Measurements from ENCODE around the gene HIKESHI. TPM values are rescaled to one million over a fixed set of nuclear protein-coding genes. Genes with fewer than 3 reads are reported as not detected.
A peak's percentile ranks its signal among the peaks of the same experiment; 100 is the strongest.
"Not testable (repeated sequence)": the region's sequence is repeated elsewhere in the genome, so short reads cannot be mapped to it uniquely, and the experiment has no call there.

The HIKESHI gene
- total RNA-seq = 25.8 TPM

- peak; percentile 98 for DNase-seq (ENCODE audit: low spot score)
Measured at GRCh38 chr11:86302092-86302793, at the start of gene HIKESHI. Gene HIKESHI (plus strand): TSS chr11:86302240. CDS start chr11:86302449, 209 bp downstream.

GRCh38 chr11:86255896-86256295 is 46.1 kb upstream of the HIKESHI start:
- no peak for DNase-seq (ENCODE audit: low spot score)

- DNase-seq (ENCODE audit: low spot score) = no peak
Measured at GRCh38 chr11:86256608-86257007, 45.4 kb upstream of the HIKESHI start.

- no peak for DNase-seq (ENCODE audit: low spot score)
Measured at GRCh38 chr11:86257446-86257845, 44.6 kb upstream of the HIKESHI start.

- DNase-seq (ENCODE audit: low spot score) = no peak
Measured at GRCh38 chr11:86259730-86260129, 42.3 kb upstream of the HIKESHI start.

- DNase-seq (ENCODE audit: low spot score) = no peak
Measured at GRCh38 chr11:86261328-86261727, 40.7 kb upstream of the HIKESHI start.

GRCh38 chr11:86262387-86262786 is 39.7 kb upstream of the HIKESHI start:
- no peak for DNase-seq (ENCODE audit: low spot score)

- DNase-seq (ENCODE audit: low spot score) = no peak
Measured at GRCh38 chr11:86264649-86265048, 37.4 kb upstream of the HIKESHI start.

- no peak for DNase-seq (ENCODE audit: low spot score)
Measured at GRCh38 chr11:86265194-86265593, 36.8 kb upstream of the HIKESHI start.

GRCh38 chr11:86269645-86270044 is 32.4 kb upstream of the HIKESHI start:
- DNase-seq (ENCODE audit: low spot score) = no peak

- DNase-seq (ENCODE audit: low spot score) = no peak
Measured at GRCh38 chr11:86274503-86274902, 27.5 kb upstream of the HIKESHI start.

- no peak for DNase-seq (ENCODE audit: low spot score)
Measured at GRCh38 chr11:86274999-86275398, 27.0 kb upstream of the HIKESHI start.

GRCh38 chr11:86275493-86276370 is 26.3 kb upstream of the HIKESHI start:
- DNase-seq (ENCODE audit: low spot score) = no peak

- DNase-seq (ENCODE audit: low spot score) = no peak
Measured at GRCh38 chr11:86277741-86278140, 24.3 kb upstream of the HIKESHI start.

- DNase-seq (ENCODE audit: low spot score) = no peak
Measured at GRCh38 chr11:86278226-86278625, 23.8 kb upstream of the HIKESHI start.

GRCh38 chr11:86279747-86280146 is 22.3 kb upstream of the HIKESHI start:
- DNase-seq (ENCODE audit: low spot score) = no peak

- DNase-seq (ENCODE audit: low spot score) = no peak
Measured at GRCh38 chr11:86287468-86287796, 14.6 kb upstream of the HIKESHI start.

- no peak for DNase-seq (ENCODE audit: low spot score)
Measured at GRCh38 chr11:86288776-86289507, 13.1 kb upstream of the HIKESHI start.

- not testable (repeated sequence) for DNase-seq (ENCODE audit: low spot score)
Measured at GRCh38 chr11:86289508-86290280, 12.3 kb upstream of the HIKESHI start.

GRCh38 chr11:86291466-86292262 is 10.4 kb upstream of the HIKESHI start:
- peak; percentile 26 for DNase-seq (ENCODE audit: low spot score)

All from mucosa of gallbladder (tissue), 1 donor.